NK-92 treated with Interleukin-12 subunit alpha and Interleukin-12 subunit beta, amount 100 ng/mL, for 24 hours (cell line): ENCODE results near the gene PHLDB2.

Source experiments
- DNase-seq: peaks from one replicate; lab custom pipeline; 2025; lab: John Stamatoyannopoulos, UW

Gene PHLDB2

DNA sequence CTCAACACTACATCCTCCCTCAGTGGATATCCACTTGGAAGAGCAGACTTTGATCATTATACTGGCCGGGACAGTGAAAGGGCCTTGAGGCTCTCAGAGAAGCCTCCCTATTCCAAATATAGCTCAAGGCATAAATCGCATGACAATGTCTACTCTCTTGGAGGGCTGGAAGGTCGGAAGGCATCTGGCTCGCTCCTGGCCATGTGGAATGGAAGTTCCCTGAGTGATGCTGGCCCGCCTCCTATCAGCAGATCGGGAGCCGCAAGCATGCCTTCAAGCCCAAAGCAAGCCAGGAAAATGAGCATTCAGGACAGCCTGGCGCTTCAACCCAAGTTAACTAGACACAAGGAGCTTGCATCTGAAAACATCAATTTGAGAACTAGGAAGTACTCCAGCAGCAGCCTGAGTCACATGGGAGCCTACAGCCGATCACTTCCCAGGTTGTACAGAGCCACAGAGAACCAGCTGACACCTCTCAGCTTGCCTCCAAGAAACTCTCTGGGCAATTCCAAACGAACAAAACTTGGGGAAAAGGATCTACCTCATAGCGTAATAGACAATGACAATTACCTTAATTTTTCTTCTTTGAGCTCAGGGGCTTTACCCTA lies 25.4 kb downstream of the PHLDB2 start:
- DNase-seq, result no peak

DNA sequence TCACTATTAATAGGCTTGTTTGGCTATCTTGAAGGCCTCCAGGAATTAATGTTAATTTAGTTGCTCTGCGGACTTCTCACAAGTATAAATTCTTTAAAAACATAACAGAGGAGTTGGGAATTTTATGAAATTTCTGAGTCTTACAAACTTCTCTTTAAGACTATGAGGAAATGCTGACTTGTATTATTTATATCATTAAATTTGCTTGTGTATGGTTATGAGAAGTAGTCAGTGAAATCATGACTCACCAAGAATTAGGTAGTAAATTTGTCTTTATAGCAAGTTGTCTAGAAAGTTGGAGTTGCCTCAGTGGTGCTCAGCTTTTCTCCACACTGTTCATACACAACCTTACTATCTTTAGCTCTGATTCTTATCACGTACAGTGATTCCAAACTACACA lies 26.5 kb downstream of the PHLDB2 start:
- no peak for DNase-seq

DNA sequence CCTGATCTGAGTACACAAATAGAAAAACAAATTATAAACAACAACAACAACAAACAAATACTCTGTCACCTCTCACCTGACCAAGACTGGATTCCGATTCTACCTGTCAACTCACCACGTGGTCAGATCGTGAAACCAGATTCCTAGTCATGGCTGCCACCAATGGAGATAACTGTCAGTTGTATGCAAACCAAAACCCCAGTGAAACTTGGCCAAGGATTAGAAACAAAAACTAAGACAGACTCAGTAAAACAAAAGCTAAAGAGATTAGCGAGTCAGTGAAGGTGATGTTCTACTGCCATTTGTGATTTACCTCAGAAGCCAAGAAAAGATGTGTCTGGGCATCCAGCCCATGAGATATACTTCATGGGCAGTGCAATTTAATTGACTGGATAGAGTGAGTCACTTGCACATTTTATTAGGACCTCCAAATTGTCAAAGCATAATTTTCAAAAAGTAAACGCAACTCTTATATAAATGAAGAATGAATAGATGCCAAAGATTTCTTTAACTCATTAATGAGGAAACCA lies 31.1 kb downstream of the PHLDB2 start:
- DNase-seq, result no peak

DNA sequence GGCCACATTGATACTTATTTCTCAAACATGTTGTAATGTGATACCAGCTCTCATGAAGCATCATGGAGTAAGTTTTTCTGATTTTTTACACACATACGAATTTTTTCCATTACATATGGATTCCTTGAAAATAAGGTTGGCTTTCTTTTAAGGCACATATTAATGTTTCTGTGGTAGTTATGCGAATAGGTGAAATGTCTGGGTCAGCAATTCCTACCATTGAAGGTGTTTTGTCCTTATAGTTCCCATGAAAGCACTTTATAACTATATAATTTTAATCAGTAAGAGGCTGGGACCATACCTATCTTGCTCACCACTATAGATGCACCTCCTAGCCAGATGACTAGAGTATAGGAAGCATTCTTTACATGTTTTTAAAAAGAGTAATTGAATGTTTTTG lies 33.0 kb downstream of the PHLDB2 start:
- DNase-seq, result no peak

DNA sequence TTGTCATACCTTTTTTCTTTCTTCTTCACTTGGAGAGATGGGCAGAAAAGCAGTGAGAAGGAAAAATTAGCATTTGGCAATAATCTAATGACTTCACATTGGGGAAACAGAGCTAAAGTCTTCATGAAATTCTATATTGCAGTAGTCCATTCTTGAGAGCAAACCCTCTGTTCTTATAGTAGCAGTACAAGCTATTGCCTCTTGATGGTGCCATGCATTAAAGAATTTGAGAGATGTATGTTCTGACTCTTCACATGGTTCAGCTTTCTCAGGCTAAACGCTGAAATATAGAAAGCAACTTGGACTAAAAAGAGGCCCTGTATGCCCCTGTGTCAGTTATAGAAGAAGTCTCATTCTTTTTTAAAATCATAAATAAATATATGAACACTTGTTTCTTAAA lies 36.0 kb downstream of the PHLDB2 start:
- DNase-seq, result no peak

DNA sequence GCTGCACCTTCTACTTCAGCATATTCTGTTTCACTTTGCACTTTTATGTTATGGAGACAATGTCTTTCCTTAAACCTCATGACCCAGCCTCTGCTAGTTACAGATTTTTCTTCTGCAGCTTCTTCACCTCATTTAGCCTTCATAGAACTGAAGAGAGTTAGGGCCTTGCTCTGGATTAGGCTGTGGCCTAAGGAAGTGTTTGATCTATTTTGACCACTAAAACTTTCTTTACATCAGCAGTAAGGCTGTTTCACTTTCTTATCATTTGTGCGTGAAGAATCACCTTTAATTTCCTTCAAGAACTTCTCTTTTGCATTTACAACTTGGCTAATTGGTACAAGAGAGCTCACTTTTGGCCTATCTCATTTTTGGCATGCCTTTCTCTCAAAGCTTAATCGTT lies 40.9 kb downstream of the PHLDB2 start:
- no peak for DNase-seq

DNA sequence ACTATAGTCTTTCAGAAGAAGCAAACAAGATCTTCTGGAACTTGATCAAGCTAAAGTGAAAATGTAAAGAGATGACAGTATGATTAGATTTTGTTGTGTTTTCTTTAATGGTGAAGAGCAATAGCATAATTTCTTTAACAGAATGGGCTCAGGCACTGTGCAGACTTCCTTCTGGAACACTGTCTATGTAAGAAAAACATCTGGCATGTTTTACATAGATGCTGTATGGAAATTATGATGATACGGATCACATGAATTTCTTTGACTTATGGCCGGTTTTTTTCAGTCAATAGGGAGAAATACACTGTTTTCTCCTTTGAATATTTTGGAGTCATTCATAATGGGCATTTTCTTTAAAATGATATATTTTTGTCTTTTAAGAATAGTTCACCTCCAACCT lies 42.6 kb downstream of the PHLDB2 start:
- no peak for DNase-seq

DNA sequence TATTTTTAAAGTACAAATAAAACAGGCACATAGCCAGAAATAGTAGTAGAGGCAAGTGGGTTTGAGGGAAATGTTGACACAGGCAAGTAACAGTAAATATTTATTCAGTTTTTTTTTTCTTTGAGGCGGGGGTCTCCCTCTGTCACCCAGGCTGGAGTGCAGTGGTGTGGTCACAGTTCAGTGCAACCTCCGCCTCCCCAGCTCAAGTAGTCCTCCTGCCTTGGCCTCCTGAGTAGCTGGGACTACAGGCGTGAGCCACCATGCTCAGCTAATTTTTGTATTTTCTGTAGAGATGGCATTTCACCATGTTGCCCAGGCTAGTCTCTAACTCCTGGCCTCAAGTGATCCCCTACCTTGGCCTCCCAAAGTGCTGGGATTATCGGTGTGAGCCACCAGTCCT lies 43.5 kb downstream of the PHLDB2 start:
- no peak for DNase-seq

DNA sequence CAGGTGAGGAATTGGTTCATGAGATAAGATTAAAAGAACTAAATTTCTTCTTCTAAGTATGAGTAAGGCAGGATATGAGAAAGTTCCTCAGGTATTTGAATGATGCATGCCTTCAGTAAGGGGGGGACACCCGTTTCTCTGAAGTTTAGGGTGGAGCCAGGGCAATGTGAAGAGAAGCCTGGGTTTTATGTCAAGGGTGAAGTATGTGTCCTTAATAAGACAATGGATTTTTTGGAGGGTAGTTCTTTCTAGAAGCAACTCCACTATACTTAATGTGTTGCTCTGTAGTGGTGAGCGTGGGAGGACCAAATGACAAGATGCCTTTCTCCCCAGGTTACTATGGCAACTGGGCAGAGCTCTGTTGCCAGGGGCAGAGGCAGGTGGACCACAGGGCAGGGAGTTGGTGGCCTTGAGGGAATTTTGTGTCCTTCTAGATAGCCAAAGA lies 44.0 kb downstream of the PHLDB2 start:
- DNase-seq, result no peak

DNA sequence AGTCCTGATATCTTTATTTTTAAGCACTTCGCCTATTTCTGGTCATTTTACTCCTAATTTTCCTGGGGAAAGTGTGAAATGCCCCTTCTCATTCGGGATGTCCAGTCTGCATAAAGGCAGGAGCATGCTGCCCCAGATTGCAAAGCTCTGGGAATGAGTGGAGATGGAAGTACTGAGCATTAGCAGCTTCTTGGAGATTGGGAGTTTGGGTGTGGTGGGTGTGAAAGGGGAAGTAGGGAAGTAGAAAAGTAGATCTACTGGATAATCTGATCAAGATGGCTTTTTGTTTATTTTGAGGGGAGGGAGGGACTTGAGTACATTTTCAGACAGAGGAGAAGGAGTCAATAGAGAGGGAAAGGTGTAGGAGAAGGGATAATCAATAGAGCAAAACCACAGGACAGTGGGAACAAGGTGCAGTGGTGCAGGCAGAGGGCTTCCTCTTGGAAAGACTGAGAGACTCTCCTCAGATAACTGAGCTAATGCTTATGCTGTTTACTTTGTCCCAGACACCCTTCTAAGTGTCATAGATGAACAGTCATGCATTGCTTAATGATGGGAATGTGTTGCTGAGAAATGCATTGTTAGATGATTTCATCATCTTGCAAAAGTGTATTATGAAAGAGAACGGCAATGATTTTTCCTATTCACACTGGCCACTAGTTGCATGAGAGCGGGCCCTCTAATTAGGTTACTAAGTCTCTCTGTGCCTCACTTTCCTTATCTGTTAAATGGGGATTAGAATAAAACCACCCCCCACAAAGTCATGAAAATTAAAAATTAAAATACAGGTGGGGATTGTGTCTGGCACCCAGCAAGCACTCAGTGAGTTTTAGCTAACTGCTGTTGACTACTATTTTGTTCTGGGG lies 45.5 kb downstream of the PHLDB2 start:
- DNase-seq, result no peak

DNA sequence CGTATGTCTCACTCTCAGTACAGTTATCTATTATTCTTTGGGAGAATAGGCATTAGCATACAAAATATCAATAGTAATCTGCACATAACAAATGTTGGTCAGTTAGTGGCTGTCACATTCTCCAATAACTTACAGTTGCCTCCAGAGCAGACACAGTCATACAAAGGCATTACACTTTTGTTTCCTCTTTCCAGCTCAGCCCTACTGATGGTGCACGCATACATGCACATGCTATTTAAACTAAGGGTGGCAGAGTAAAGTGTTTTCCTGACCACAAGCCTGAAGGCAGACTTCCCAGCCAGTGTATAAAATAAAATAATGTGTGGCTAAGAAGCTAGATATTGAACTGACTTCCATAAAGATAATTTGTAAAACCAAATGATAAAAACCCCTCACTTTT lies 47.6 kb downstream of the PHLDB2 start:
- DNase-seq, result no peak

DNA sequence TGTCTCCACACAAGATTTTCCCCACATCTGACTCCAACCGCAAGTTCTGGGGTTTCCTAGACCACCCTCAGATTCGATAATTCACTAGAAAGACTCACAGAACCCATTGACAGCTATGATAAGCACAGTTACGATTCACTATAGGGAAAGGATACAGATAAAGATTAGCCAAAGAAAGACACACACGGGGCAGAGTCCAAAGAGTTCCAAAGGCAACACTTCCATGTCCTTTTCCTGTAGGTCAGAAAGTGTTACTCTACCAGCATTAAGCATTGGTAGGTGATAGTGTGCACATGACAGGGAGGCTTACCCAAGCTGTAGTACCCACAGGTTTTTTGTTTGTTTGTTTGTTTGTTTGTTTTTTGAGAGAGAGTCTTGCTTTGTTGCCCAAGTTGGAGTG lies 48.1 kb downstream of the PHLDB2 start:
- DNase-seq, result no peak

DNA sequence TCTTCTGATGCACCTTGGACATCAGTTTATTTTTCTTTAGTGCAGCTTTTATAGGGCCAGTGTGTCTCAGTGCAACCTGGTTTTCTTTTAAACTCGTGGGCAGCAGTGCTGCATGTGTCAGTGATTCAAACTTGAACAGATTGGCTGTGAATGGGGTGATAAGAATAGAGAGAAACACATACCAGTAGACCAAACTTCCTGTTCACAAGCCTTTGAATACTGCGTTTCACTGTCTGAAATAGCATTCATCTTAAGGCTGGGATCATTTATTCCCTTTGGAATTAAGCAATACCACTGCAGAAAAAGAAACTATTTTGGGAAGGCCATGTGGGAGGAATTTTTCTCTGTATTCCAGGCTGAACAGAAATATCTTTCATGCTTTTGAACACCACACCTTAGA lies 51.7 kb downstream of the PHLDB2 start:
- no peak for DNase-seq

DNA sequence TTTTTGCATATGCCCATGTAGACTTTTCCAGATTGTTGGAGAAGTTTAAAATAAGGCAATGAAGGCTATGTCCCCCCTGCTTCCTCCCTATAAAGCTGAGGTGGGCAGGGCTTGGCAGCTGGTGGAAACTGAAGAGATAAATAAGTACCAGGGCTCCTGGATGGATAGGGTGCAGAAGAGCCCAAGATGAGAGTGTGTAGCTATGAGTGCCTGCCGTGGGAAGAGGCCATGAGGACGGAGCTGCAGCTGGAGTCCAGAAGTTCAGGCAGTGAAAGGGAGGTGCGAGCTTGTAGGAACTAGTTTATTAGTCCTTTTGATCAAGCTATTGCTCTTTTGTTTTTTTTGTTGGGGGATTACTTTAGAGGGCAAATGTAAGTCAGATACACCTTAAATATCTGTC lies 52.4 kb downstream of the PHLDB2 start:
- DNase-seq, result no peak

DNA sequence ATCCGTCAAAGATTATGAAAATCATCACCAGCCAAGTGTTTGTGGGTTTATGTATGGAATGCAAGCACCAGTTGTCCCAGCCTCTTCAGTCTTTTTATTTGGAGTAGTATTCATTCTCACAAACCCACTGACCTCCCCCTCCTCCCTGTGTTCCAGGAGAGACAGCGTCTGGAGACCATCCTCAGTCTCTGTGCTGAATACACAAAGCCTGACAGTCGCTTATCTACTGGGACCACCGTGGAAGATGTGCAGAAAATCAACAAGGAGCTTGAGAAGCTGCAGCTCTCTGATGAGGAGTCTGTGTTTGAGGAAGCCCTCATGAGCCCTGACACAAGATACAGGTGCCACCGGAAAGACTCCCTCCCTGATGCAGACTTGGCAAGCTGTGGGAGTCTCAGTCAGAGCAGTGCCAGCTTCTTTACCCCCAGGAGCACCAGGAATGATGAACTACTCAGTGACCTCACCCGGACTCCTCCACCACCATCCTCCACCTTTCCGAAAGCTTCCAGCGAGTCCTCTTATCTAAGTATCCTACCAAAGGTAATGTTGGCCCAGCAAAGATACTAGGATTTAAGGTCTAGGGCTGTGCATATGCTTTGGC lies 54.2 kb downstream of the PHLDB2 start:
- DNase-seq, result no peak

DNA sequence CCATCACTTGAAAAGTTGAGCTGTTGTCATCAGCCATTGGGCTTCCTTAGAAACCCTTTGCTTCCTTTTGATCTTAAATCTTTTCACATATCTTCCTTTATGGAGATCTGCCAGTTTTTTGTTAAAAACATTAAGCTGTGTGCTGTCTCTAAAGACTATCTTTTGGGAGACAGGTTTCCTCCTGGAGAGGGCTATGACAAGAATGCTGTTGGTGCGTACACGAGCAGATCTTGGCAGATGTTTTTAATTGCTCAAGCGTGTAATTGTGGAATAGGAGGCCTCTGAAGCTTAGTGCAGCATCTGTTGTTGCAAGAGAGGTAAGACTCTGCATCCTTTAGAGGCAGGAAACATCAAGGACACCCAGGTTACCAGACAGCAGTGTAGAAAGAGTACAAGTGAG lies 56.8 kb downstream of the PHLDB2 start:
- no peak for DNase-seq

DNA sequence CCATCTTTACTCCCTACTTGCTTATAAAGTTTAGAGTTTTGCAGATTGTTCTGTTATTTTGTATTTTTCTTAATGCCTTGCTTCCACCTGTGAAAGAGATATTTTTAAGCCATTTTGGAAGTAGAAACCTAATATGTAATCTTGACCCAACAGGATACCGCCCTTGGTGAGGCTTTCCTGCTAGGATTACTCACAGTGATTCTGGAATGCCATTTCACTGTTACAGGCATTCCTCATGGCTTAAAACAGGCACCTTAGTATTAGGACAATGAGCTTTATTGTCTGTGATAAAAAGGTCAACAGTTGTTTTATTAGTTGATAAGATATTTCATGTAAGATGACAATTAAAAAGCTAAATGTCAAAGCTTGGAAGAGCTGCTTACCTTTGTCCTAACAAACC lies 58.2 kb downstream of the PHLDB2 start:
- no peak for DNase-seq

DNA sequence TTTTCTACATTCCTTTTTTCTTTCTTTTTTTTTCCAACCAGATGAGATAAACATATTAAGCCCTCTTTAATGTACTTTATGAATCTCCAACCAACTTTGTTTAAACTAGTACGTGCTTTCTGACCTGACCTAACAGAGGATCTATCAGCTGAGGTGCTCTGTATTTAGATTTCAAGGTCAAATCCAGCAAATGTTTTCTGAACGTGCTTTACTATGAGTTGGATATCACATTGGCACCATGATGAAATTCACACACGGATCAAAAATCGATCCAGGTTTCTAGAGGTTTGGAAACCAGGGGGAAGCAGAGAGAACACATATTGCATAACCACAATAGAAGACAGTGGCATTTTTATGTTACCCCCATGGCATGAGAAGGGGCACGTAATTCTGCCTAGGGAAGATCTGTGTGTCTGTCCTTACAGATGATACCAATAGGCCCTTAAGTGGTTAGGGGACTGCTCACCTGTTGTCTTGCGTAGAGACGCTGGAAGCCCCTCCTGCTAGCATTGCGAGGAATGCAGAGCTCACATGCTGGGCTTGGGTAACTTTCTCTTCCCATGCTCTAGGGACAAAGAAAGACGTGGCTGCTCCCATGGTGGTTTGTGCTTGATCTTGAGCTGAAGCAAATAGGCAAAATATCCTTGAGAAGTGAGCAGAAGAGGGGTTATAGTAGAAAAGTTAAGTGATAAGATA lies 60.5 kb downstream of the PHLDB2 start:
- no peak for DNase-seq

DNA sequence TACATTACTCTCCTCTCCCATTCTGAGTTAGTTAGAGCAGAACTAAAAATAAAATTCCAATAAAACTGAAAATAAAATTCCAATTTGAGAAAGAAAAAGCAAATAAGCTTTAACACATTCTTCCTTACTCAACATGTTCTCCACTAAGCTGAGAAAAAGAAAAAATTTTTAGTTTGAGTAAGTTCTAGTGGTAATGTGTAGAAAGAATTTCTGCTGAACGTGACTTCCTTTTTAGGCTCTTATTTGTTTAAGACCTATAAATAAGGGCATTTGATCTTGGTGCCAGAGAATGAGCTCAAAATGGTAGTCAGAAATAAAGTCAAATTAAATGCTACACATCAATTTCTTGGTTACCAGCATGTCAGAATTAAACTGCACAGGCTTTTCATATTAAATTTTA lies 62.1 kb downstream of the PHLDB2 start:
- DNase-seq, result no peak

DNA sequence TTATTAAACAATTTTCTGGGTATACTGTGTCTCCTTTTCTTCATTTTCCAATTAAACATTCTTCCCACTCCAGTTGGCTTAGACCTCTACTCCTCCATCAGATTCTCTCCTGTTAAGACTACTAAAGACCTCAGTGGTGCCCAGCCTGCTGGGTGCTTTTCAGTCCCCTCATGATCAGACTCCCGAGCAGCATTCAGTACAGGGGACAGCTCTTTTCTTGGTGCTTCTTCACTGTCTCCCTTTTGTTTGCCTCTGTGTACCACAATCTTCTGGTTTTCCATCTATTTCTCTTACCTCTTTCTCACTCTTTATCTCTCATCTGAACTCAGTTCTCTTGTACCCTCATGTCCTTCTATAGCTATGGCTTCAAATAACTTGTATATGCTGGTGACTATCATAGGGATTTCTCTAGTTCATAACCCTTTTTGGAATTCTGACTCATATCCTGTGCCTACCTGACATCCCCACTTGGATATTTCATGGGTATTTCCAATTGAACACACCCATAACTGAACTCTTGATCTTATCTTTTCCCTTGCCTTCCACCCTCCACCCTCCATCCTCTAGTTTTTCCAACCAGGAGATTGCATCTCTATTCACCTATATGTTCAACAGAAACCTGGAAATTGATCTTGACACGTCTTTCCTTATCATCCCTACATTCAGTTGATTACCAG lies 64.2 kb downstream of the PHLDB2 start:
- no peak for DNase-seq

DNA sequence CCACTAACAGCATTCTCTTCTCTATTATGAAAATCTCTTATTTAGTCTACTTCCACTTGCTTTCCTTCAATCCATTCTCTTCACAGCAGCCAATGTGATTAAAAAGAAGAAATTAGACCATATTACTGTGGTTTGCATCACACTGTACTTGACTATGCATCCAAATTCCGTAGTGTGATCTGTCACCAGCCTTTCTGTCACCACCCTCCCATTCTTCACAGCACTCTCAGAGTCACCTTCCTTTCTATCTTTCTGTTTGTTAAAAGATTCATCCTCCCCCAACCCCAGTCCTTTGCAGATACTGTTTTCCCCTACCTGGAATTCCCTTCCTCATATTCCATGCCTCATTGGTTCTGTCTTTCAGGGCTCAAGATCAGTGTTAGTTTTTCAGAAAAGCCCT lies 64.7 kb downstream of the PHLDB2 start:
- DNase-seq, result no peak

DNA sequence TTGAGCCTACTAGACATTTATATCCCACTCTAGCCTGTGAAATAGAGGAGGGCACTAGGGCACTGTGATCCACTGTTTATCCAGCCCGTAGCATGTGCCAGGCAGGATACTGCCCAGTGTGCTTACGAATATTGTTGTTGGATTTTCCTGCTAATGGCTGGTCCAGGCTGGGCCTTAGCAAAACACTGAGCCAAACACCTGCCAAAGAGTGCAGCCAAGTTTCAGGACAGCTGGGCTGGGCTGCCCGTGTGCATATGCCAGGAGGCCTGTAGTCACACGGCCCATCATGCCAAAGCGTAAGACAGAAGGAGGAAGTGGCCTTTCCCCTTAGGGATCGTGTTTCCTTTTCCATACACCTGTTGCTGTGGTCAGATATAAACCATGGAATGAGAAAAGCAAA lies 65.2 kb downstream of the PHLDB2 start:
- no peak for DNase-seq
